Skeletal muscle tissue (tissue), 4 donors: ENCODE data around the gene OGDH. TPM values are rescaled to one million over a fixed set of nuclear protein-coding genes. Genes with fewer than 3 reads are reported as not detected.
"Not testable (repeated sequence)": the region's sequence is repeated elsewhere in the genome, so short reads cannot be mapped to it uniquely, and the experiment has no call there.

Experiments used
- H3K27ac ChIP-seq: one replicate; pipeline ENCODE4 v1.7.0; 2013; ENCODE audit warnings: mild to moderate bottlenecking, low read depth, low read length, inconsistent platforms
- H3K27me3 ChIP-seq, 3 donors: one replicate each; pipeline ENCODE4 v1.7.0; 2013; ENCODE audit warnings: low read length in 3 of 3; ENCODE audit not compliant: control insufficient read depth in 3 of 3, insufficient read depth in 3 of 3
- H3K36me3 ChIP-seq, 3 donors: one replicate each; pipeline ENCODE4 v1.7.0; 2013; ENCODE audit warnings: low read length in 3 of 3; ENCODE audit not compliant: control insufficient read depth in 3 of 3, insufficient read depth in 3 of 3
- H3K4me1 ChIP-seq, 3 donors: one replicate each; pipeline ENCODE4 v1.7.0; 2013; ENCODE audit warnings: low read length in 3 of 3, mild to moderate bottlenecking in 3 of 3; ENCODE audit not compliant: control insufficient read depth in 3 of 3, insufficient read depth in 3 of 3
- H3K4me3 ChIP-seq, 3 donors: one replicate each; pipeline ENCODE4 v1.7.0; 2013; ENCODE audit warnings: low read length in 3 of 3
- H3K9ac ChIP-seq, 3 donors: one replicate each; pipeline ENCODE4 v1.7.0; 2013; ENCODE audit warnings: low read length in 3 of 3, mild to moderate bottlenecking in 3 of 3, moderate library complexity in 2 of 3, low read depth in 1 of 3
- H3K9me3 ChIP-seq, 3 donors: one replicate each; pipeline ENCODE4 v1.7.0; 2013; ENCODE audit warnings: low read length in 3 of 3; ENCODE audit not compliant: control insufficient read depth in 3 of 3
- total RNA-seq: library from RNA; depleted of rRNA; stranded (reverse); fragments of >200 nt; gene quantifications from one replicate; pipeline ENCODE4 v1.2.3, GENCODE V29; 2014
- donor health status: Osteomylitis.

Gene OGDH
- total RNA-seq, 1 donor from 2014 or later = 70.5 TPM

- Histone ChIP-seq H3K9ac (no peak overlapping the region), H3K4me3 (no peak overlapping the region), H3K4me1 (peaks cover 7 to 25% (median 18%) of the 10 kb centered on the region in 3 donors), H3K27me3 (no peaks in the 10 kb centered on the region), H3K27ac (no peak overlapping the region), H3K9me3 (no peaks in the 10 kb centered on the region), H3K36me3 (peaks cover 64 to 71% (median 70%) of the 10 kb centered on the region in 3 donors)
Measured at GRCh38 chr7:44697136-44698045, 91.0 kb downstream of the OGDH start.

DNA sequence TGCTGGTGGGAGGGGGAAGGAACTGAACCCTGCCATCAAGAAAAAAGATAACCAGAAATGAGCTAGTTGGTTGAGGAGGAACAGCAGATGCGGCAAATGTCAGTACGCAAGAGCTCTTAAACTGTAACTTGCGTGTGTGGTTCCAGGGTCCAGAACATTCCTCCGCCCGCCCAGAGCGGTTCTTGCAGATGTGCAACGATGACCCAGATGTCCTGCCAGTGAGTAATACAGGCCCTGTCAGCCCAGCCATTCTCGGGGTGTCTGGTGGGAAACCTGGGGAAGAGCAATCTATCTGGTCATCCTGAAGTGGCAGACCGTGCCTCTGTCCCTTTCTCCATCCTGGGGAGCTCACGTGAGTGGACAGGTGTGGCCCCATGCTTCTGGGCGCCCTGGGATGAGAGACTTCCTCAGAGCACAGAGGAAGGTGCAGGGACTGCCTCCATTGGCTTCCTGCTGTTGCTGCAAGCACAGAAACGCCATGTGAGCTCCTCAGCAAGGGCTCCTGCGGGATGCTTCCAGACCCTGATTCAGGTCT, 91.7 kb downstream of the OGDH start:
- Histone ChIP-seq H3K9me3 (no peaks in the 10 kb centered on the region), H3K27me3 (no peaks in the 10 kb centered on the region), H3K4me3 (no peak overlapping the region), H3K27ac (no peak overlapping the region), H3K36me3 (peaks cover 62 to 72% (median 70%) of the 10 kb centered on the region in 3 donors), H3K4me1 (peaks cover 7 to 25% (median 18%) of the 10 kb centered on the region in 3 donors), H3K9ac (no peak overlapping the region)

DNA sequence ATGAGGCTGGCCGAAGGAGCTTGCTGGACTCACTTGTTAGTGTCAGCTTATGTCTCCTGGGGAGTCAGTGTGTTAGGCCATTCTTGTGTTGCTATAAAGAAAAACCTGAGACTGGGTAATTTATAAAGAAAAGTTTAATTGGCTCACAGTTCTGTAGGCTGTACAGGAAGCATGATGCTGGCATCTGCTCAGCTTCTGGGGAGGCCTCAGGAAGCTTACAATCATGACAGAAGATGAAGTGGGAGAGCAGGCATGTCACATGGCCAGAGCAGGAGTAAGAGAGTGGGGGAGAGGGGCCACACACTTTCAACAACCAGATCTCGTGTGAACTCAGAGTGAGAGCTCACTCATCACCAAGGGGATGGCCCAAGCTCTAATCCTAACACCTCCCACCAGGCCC, 93.2 kb downstream of the OGDH start:
- Histone ChIP-seq H3K36me3 (peaks cover 54 to 64% (median 60%) of the 10 kb centered on the region in 3 donors), H3K4me1 (peaks cover 0 to 15% (median 6%) of the 10 kb centered on the region in 3 donors)
- not testable (repeated sequence) for H3K4me3 ChIP-seq, H3K9me3 ChIP-seq, H3K27me3 ChIP-seq, H3K9ac ChIP-seq, H3K27ac ChIP-seq

- peaks cover 0 to 11% (median 3%) of the 10 kb centered on the region in 3 donors for H3K4me1 ChIP-seq
- no peak overlapping the region for H3K27ac ChIP-seq
- H3K9me3 ChIP-seq = no peaks in the 10 kb centered on the region
- no peaks in the 10 kb centered on the region for H3K27me3 ChIP-seq
- peak overlapping the region in 1 of 3 donors; percentile 8 for H3K9ac ChIP-seq
- H3K4me3 ChIP-seq = no peak overlapping the region
- H3K36me3 ChIP-seq = peaks cover 54 to 60% (median 56%) of the 10 kb centered on the region in 3 donors
Measured at GRCh38 chr7:44700322-44700721, 93.9 kb downstream of the OGDH start.

DNA sequence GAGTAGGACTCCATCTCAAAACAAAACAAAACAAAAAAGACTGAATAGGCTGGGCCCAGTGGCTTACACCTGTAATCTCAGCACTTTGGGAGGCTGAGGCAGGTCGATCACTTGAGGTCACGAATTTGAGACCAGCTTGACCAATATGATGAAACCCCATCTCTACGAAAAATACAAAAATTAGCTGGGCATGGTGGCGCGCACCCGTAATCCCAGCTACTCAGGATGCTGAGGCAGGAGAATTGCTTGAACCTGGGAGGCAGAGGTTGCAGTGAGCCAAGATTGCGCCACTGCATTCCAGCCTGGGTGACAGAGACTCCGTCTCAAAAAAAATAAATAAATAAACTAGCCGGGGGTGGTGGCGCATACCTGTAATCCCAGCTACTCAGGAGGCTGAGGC, 97.0 kb downstream of the OGDH start:
- peaks cover 0 to 11% (median 10%) of the 10 kb centered on the region in 3 donors for H3K4me1 ChIP-seq
- not testable (repeated sequence) for H3K9ac ChIP-seq, H3K9me3 ChIP-seq, H3K4me3 ChIP-seq, H3K27me3 ChIP-seq, H3K27ac ChIP-seq
- peaks cover 44 to 47% (median 45%) of the 10 kb centered on the region in 3 donors for H3K36me3 ChIP-seq

DNA sequence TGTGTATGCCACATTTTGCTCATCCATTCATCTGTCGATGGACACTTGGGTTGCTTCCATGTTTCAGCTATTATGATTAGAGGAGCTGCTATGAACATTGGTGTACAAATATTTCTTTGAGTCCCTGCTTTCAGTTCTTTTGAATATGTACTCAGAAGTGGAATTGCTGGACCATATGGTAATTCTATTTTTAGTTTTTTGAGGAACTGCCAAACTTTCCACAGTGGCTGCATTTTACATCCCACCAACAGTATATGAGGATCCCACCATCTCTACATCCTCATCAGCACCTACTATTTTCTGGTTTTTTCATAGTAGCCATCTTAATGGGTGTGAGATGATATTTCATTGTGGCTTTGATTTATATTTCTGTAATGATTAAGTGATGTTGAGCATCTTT, 97.5 kb downstream of the OGDH start:
- H3K4me1 ChIP-seq = peaks cover 0 to 11% (median 10%) of the 10 kb centered on the region in 3 donors
- peaks cover 46 to 48% (median 48%) of the 10 kb centered on the region in 3 donors for H3K36me3 ChIP-seq
- H3K9ac ChIP-seq = no peak overlapping the region
- no peaks in the 10 kb centered on the region for H3K27me3 ChIP-seq
- no peak overlapping the region for H3K27ac ChIP-seq
- no peak overlapping the region for H3K4me3 ChIP-seq
- no peaks in the 10 kb centered on the region for H3K9me3 ChIP-seq

- Histone ChIP-seq H3K9me3 (no peaks in the 10 kb centered on the region), H3K9ac (no peak overlapping the region), H3K36me3 (peaks cover 43 to 46% (median 45%) of the 10 kb centered on the region in 3 donors), H3K27me3 (no peaks in the 10 kb centered on the region), H3K27ac (no peak overlapping the region), H3K4me3 (no peak overlapping the region), H3K4me1 (peaks cover 0 to 11% (median 10%) of the 10 kb centered on the region in 3 donors)
Measured at GRCh38 chr7:44705434-44705833, 99.0 kb downstream of the OGDH start.

DNA sequence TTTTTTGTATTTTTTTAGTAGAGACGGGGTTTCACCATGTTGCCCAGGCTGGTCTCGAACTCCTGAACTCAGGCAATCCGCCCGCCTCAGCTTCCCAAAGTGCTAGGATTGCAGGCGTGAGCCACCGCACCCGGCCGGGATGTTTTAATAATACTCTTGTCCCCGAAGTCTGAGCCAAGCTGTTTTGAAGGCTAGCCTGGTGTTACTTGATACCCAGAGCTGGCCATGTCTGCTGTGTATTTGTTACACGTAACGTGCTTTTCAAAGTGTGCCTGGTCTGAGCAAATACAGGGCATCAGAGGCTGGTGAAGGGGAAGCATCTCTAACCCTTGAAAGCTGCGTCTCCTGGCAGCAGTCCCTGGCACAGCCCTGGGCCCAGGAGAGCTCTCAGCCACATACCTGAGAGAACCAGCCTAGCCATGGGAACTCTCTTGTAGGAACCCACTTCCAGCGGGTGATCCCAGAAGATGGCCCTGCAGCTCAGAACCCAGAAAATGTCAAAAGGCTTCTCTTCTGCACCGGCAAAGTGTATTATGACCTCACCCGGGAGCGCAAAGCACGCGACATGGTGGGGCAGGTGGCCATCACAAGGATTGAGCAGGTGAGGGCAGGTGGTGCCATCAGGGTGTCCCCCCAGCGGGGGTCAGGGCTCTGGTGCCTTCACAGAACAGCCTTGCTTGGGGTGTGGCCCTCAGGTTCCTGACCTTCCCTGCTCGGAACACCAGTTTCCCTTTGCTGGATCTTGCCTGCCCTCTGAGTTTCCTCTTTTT, 100.5 kb downstream of the OGDH start:
- peaks cover 0 to 11% (median 9%) of the 10 kb centered on the region in 3 donors for H3K4me1 ChIP-seq
- no peak overlapping the region for H3K4me3 ChIP-seq
- H3K27ac ChIP-seq = peak overlapping the region; percentile 36
- H3K36me3 ChIP-seq = peaks cover 31 to 34% (median 32%) of the 10 kb centered on the region in 3 donors
- H3K9me3 ChIP-seq = no peaks in the 10 kb centered on the region
- peak overlapping the region in 1 of 3 donors; percentile 50 for H3K9ac ChIP-seq
- no peaks in the 10 kb centered on the region for H3K27me3 ChIP-seq

- H3K27ac ChIP-seq = peak overlapping the region; percentile 36
- H3K9me3 ChIP-seq = no peaks in the 10 kb centered on the region
- H3K36me3 ChIP-seq = peaks cover 28 to 30% (median 29%) of the 10 kb centered on the region in 3 donors
- H3K4me1 ChIP-seq = peaks cover 0 to 11% (median 8%) of the 10 kb centered on the region in 3 donors
- H3K4me3 ChIP-seq = no peak overlapping the region
- H3K27me3 ChIP-seq = no peaks in the 10 kb centered on the region
- peak overlapping the region in 1 of 3 donors; percentile 50 for H3K9ac ChIP-seq
Measured at GRCh38 chr7:44707558-44708230, 101.3 kb downstream of the OGDH start.
